HCT116 (cell line): ENCODE data around the gene GPR62. TPM values are rescaled to one million over a fixed set of nuclear protein-coding genes. Genes with fewer than 3 reads are reported as not detected.

Source experiments
- ATAC-seq: fragments of 200-7000 bp; cut with Tn5 transposase; 2 replicates; pipeline ENCODE4 v1.9.1; 2020; ENCODE audit warnings: mild to moderate bottlenecking, moderate library complexity
- BruUV-seq: library from RNA; stranded (reverse); fragments of 400-500 nt; replicated peaks from 2 replicates; lab custom pipeline; 2021; lab: Mats Ljungman, UMichigan
- CTCF ChIA-PET: fragments of 300-600 bp; sonication (Branson Sonifier 250); formaldehyde crosslinking; loops from one replicate; lab custom pipeline; 2021; ENCODE audit warnings: antibody characterized with exemption; lab: Charles Lee
- POLR2A ChIA-PET: fragments of 300-600, 350-600 bp; sonication (Branson Sonifier 250); formaldehyde crosslinking; loops from one replicate; lab custom pipeline; 2021; ENCODE audit warnings: antibody characterized with exemption; lab: Charles Lee
- RAD21 ChIA-PET, 2 experiments: fragments of 300-600 bp; sonication (Branson Sonifier 250); formaldehyde crosslinking; loops; one replicate each; lab custom pipeline; 2023; ENCODE audit warnings: low total read pairs in 2 of 2; ENCODE audit not compliant: uncharacterized antibody in 2 of 2, unreplicated experiment in 2 of 2, low non-redundant PET in 1 of 2; lab: Charles Lee
- DNase-seq: peaks from one replicate; pipeline ENCODE4 v3.0.0-alpha.2; 2010; ENCODE audit warnings: low read depth, low spot score
- H2AFZ ChIP-seq: fragments of 200-600 bp; shearing (Covaris generic), sonication (generic); 2 replicates; pipeline ENCODE4 v1.6.1; 2017; ENCODE audit warnings: low read depth, mixed run types, mixed read lengths, antibody characterized with exemption, low read length; ENCODE audit not compliant: poor library complexity, severe bottlenecking
- H3K27ac ChIP-seq: 2 replicates; pipeline ENCODE4 v1.5.1; 2012; ENCODE audit warnings: low read depth, low read length
- H3K27me3 ChIP-seq: fragments of 200-600 bp; sonication (generic); 2 replicates; pipeline ENCODE4 v1.6.1; 2016; ENCODE audit warnings: mixed run types, low read length, mixed read lengths; ENCODE audit not compliant: insufficient read depth
- H3K36me3 ChIP-seq, 2 experiments: fragments of 200-500 bp in 1 of 2; fragments of 200-600 bp in 1 of 2; sonication (Bioruptor generic) in 1 of 2; sonication (generic) in 1 of 2; 2 replicates each; pipeline versions ENCODE4 v1.5.1 to v1.6.1; 2014 to 2016; ENCODE audit warnings: low read length in 2 of 2, inconsistent platforms in 1 of 2, mixed read lengths in 1 of 2, mixed run types in 1 of 2; ENCODE audit not compliant: insufficient read depth in 2 of 2, control insufficient read depth in 1 of 2
- H3K4me1 ChIP-seq, 2 experiments: fragments of 200-600 bp in 1 of 2; sonication (generic) in 1 of 2; 2 replicates each; pipeline versions ENCODE4 v1.5.1 to v1.6.1; 2012 to 2017; ENCODE audit warnings: low read length in 2 of 2, inconsistent platforms in 1 of 2, mild to moderate bottlenecking in 1 of 2, mixed read lengths in 1 of 2, mixed run types in 1 of 2, moderate library complexity in 1 of 2; ENCODE audit not compliant: insufficient read depth in 2 of 2, control insufficient read depth in 1 of 2
- H3K4me2 ChIP-seq: fragments of 200-600 bp; sonication (generic); 2 replicates; pipeline ENCODE4 v1.6.1; 2017; ENCODE audit warnings: mixed run types, low read length, mixed read lengths
- H3K4me3 ChIP-seq, 2 experiments: fragments of 200-600 bp in 1 of 2; sonication (generic) in 1 of 2; replicated peaks in 1 of 2; 2 replicates each; pipeline ENCODE4 v1.5.1; 2011 to 2016; ENCODE audit warnings: low read length in 2 of 2, control low read depth in 1 of 2, low read depth in 1 of 2, mild to moderate bottlenecking in 1 of 2, mixed read lengths in 1 of 2, mixed run types in 1 of 2
- H3K79me2 ChIP-seq: fragments of 200-600 bp; sonication (generic); 2 replicates; pipeline ENCODE4 v1.6.1; 2017; ENCODE audit warnings: mild to moderate bottlenecking, mixed run types, low read length, moderate library complexity, mixed read lengths; ENCODE audit not compliant: insufficient read depth
- H3K9ac ChIP-seq: fragments of 200-600 bp; sonication (generic); 2 replicates; pipeline ENCODE4 v1.6.1; 2016; ENCODE audit warnings: low read length, mixed read lengths
- H3K9me2 ChIP-seq: fragments of 200-600 bp; sonication (generic), shearing (Covaris generic); 2 replicates; pipeline ENCODE4 v1.6.1; 2017; ENCODE audit warnings: mixed run types, mild to moderate bottlenecking, moderate library complexity; ENCODE audit not compliant: insufficient read depth
- H3K9me3 ChIP-seq, 2 experiments: fragments of 200-500 bp in 1 of 2; fragments of 200-600 bp in 1 of 2; sonication (Bioruptor generic) in 1 of 2; sonication (generic) in 1 of 2; 2 replicates each; pipeline ENCODE4 v1.6.1; 2014 to 2017; ENCODE audit warnings: low read length in 2 of 2, mixed read lengths in 2 of 2, inconsistent platforms in 1 of 2, low read depth in 1 of 2, mild to moderate bottlenecking in 1 of 2, mixed run types in 1 of 2, moderate library complexity in 1 of 2; ENCODE audit not compliant: control insufficient read depth in 1 of 2, insufficient read depth in 1 of 2
- H4K20me1 ChIP-seq: fragments of 200-600 bp; sonication (generic), shearing (Covaris generic); 2 replicates; pipeline ENCODE4 v1.6.1; 2017; ENCODE audit warnings: mixed run types, mild to moderate bottlenecking, moderate library complexity; ENCODE audit not compliant: insufficient read depth
- CBX3 ChIP-seq: IDR thresholded peaks from 2 replicates; pipeline ENCODE4 v1.6.1; 2012; ENCODE audit warnings: low read depth
- CTCF ChIP-seq, 3 experiments: fragments of 200-600 bp in 1 of 3; sonication (generic) in 1 of 3; IDR thresholded peaks in 2 of 3; conservative IDR thresholded peaks in 1 of 3; 2 replicates each; pipeline ENCODE4 v1.5.1; 2012 to 2017; ENCODE audit warnings: low read depth in 2 of 3, low read length in 2 of 3, antibody characterized with exemption in 1 of 3, borderline replicate concordance in 1 of 3, control low read depth in 1 of 3, mild to moderate bottlenecking in 1 of 3, mixed read lengths in 1 of 3, mixed run types in 1 of 3, moderate library complexity in 1 of 3; ENCODE audit not compliant: insufficient read depth in 1 of 3
- EGR1 ChIP-seq: IDR thresholded peaks from 2 replicates; pipeline ENCODE4 v1.6.1; 2012; ENCODE audit warnings: low read depth
- ELF1 ChIP-seq: IDR thresholded peaks from 2 replicates; pipeline ENCODE4 v1.6.1; 2012; ENCODE audit warnings: low read depth, borderline replicate concordance
- EZH2 ChIP-seq: fragments of 200-600 bp; sonication (generic); IDR thresholded peaks from 2 replicates; pipeline ENCODE4 v1.6.1; 2017; ENCODE audit warnings: antibody characterized with exemption, mixed run types
- EZH2phosphoT487 ChIP-seq: fragments of 200-600 bp; IDR thresholded peaks from 2 replicates; pipeline ENCODE4 v1.6.1; 2018; ENCODE audit warnings: antibody characterized with exemption, borderline replicate concordance
- FOSL1 ChIP-seq: IDR thresholded peaks from 2 replicates; pipeline ENCODE4 v1.6.1; 2012; ENCODE audit warnings: low read depth
- MAX ChIP-seq: IDR thresholded peaks from 2 replicates; pipeline ENCODE4 v1.6.1; 2012
- POLR2A ChIP-seq: IDR thresholded peaks from 2 replicates; pipeline ENCODE4 v1.7.0; 2011; ENCODE audit warnings: borderline replicate concordance; ENCODE audit not compliant: insufficient read depth, insufficient read length; ENCODE audit errors: extremely low read depth
- POLR2AphosphoS5 ChIP-seq: IDR thresholded peaks from 2 replicates; pipeline ENCODE4 v1.6.1; 2011; ENCODE audit warnings: mild to moderate bottlenecking, low read depth, low read length, moderate library complexity
- RAD21 ChIP-seq: IDR thresholded peaks from 2 replicates; pipeline ENCODE4 v1.6.1; 2012; ENCODE audit warnings: low read depth, mild to moderate bottlenecking
- SIN3A ChIP-seq: IDR thresholded peaks from 2 replicates; pipeline ENCODE4 v1.6.1; 2012; ENCODE audit warnings: low read depth
- SP1 ChIP-seq: IDR thresholded peaks from 2 replicates; pipeline ENCODE4 v1.6.1; 2012; ENCODE audit warnings: low read depth
- SRF ChIP-seq: IDR thresholded peaks from 2 replicates; pipeline ENCODE4 v1.6.1; 2012; ENCODE audit warnings: low read depth
- TCF7L2 ChIP-seq: IDR thresholded peaks from 2 replicates; pipeline ENCODE4 v1.7.0; 2011; ENCODE audit warnings: borderline replicate concordance, inconsistent platforms; ENCODE audit not compliant: insufficient read depth, insufficient read length; ENCODE audit errors: extremely low read depth
- YY1 ChIP-seq: IDR thresholded peaks from 2 replicates; pipeline ENCODE4 v1.6.1; 2011; ENCODE audit warnings: low read length, low read depth, moderate library complexity, mild to moderate bottlenecking; ENCODE audit not compliant: insufficient replicate concordance; ENCODE audit errors: extremely low read depth
- ZBTB33 ChIP-seq: IDR thresholded peaks from 2 replicates; pipeline ENCODE4 v1.6.1; 2011; ENCODE audit warnings: mild to moderate bottlenecking, low read length, moderate library complexity; ENCODE audit not compliant: insufficient replicate concordance; ENCODE audit errors: extremely low read depth
- ZNF274 ChIP-seq: fragments of 200-500 bp; sonication (Bioruptor generic); IDR thresholded peaks from 2 replicates; pipeline ENCODE4 v1.6.1; 2014; ENCODE audit warnings: mild to moderate bottlenecking, low read depth, low read length, inconsistent platforms
- intact Hi-C: fragments of 100-400 bp; cut with micrococcal nuclease; formaldehyde crosslinking; loops from 2 replicates; pipeline ENCODE4 v1.10.0; 2022
- total RNA-seq: library from RNA; stranded (reverse); gene quantifications from one replicate; pipeline ENCODE4 v1.2.1, GENCODE V29; 2021; ENCODE audit not compliant: unreplicated experiment

The GPR62 gene
- total RNA-seq, 1 experiment from 2014 or later: not detected

GRCh38 chr3:51967384-51968169 lies 12.4 kb downstream of the GPR62 start, which contains the start of gene PCBP4:
Gene PCBP4 (minus strand): TSS chr3:51967454. CDS start chr3:51961240, 6,214 bp downstream.
- no TSS peak for BruUV-seq
- no peak for DNase-seq

More at GRCh38 chr3:51967384-51968169, 12.4 kb downstream of the GPR62 start, which contains the start of gene PCBP4:
- Histone ChIP-seq H3K9ac (peak within 1 kb of the TSS; percentile 81), H3K9me2 (no peaks in the 10 kb centered on the region), H3K27me3 (no peaks in the 10 kb centered on the region), H2AFZ (no peak within 1 kb of the TSS), H3K4me2 (peak within 1 kb of the TSS; percentile 99), H3K9me3 (no peaks in the 10 kb centered on the region), H3K4me3 (peak within 1 kb of the TSS; percentile 67 to 71), H4K20me1 (0 out of 2 replicates have a peak, but pooled peaks cover 4% of the 10 kb centered on the region), H3K79me2 (peaks cover 34% of the 10 kb centered on the region), H3K4me1 (peaks cover 24 to 56% of the 10 kb centered on the region in 2 experiments), H3K27ac (peak within 1 kb of the TSS; percentile 82), H3K36me3 (peaks cover 5 to 18% of the 10 kb centered on the region in 2 experiments; a peak in 2 of 4 replicates)
- ChIA-PET CTCF (interaction anchor here (1.5 to 1.7 kb wide), 2 partner anchors 14 to 26 kb away, joined by 4 to 5 read pairs; partner anchors contain the start of genes PARP3 and RRP9), RAD21 (interaction anchor here in 1 of 2 experiments (0.7 kb wide), 1 partner anchor 27 kb away, joined by 6 read pairs; no protein-coding TSS in a partner anchor), POLR2A (interaction anchor here (1.2 kb wide), 1 partner anchor 24 kb away, joined by 4 read pairs; no protein-coding TSS in a partner anchor)
- peak; percentile 74 for ATAC-seq
- TF ChIP-seq EZH2phosphoT487 (no peak), MAX (no peak), POLR2A (peak; percentile 35), EGR1 (no peak), CBX3 (no peak), SRF (no peak), POLR2AphosphoS5 (peak; percentile 59), YY1 (no peak), RAD21 (no peak), ZBTB33 (no peak), EZH2 (no peak), ELF1 (no peak), TCF7L2 (peak; percentile 35), FOSL1 (no peak), CTCF (IDR thresholded peaks at IDR 0.05 in 2 of 3, conservative IDR thresholded peaks at IDR 0.05 in 1 of 3; ENCODE audit: borderline replicate concordance in 1 of 3, insufficient read depth in 1 of 3, low read depth in 2 of 3, low read length in 2 of 3) (no peak), SP1 (no peak), SIN3A (no peak), ZNF274 (no peak)
- intact Hi-C loops: no loop called here
